Heart left ventricle (tissue), 13 donors: ENCODE results near the gene KLHL2.

Source experiments
- POLR2A ChIP-seq, 2 donors: fragments of 450-650 bp; IDR thresholded peaks; one replicate each; pipeline ENCODE4 v1.6.1; 2017; ENCODE audit warnings: antibody characterized with exemption in 2 of 2, mild to moderate bottlenecking in 2 of 2, moderate library complexity in 2 of 2
- TF ChIP-seq, protein P1 (sequence below), 12 donors: fragments of 200-600 bp; sonication (generic) in 4 of 12; IDR thresholded peaks; one replicate each; pipeline versions ENCODE4 v1.5.0 to v1.8.0; 2018 to 2022; ENCODE audit warnings: antibody characterized with exemption in 12 of 12, mild to moderate bottlenecking in 5 of 12
- donor health status: ischemic (EF 13 %, LVEDD 7.1; RV severe dilation, severe dysfunction).
- donor health status: DM: no; HTN: yes; CAD: no.
- donor health status: DM: no; HTN: no; CAD: no.
- donor health status: ischemic (EF 25% LVEDD 6.9; RV normal size, moderate dysfunction).
- donor health status: ischemic (EF 25% LVEDD 5.7; RV mildly dilated, moderate dysfunction).
- donor health status: ischemic (EF 35%, LVEDD 5.7; RV mildly dilated, moderate dysfunction).
- donor health status: nonischemic (EF 11% LVEDD 7.7; RV severe dilation, severe dysfunction).
- donor health status: DM: yes; HTN: yes; CAD: no.
- donor health status: PGD.
- donor health status: ischemic (EF 29% LVEDD 5.4; RV normal size, mild dysfunction).
- donor health status: nonischemic (EF 23%, LVEDD 6.1; RV moderate dilation, normal function).

DNA sequence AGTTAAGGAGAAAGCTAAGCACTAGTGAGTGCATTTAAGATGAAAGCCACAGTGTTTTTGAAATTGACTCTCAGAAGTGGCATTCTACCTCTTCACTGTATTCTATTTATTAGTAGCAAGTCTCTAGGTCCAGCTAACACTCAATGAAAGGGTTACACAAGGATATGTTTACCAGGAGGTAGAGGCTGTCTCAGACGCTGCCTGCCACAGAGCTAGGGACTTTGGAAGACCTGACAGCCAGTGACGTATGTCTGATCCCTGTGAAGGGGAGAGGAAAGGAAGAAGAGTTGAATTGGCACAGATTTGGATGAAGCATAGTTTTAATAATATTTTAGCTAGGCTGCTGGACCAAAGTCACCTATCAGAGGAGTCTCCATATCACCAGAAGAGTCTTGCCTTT lies 36.5 kb upstream of the KLHL2 start:
- TF ChIP-seq, protein P1, sequence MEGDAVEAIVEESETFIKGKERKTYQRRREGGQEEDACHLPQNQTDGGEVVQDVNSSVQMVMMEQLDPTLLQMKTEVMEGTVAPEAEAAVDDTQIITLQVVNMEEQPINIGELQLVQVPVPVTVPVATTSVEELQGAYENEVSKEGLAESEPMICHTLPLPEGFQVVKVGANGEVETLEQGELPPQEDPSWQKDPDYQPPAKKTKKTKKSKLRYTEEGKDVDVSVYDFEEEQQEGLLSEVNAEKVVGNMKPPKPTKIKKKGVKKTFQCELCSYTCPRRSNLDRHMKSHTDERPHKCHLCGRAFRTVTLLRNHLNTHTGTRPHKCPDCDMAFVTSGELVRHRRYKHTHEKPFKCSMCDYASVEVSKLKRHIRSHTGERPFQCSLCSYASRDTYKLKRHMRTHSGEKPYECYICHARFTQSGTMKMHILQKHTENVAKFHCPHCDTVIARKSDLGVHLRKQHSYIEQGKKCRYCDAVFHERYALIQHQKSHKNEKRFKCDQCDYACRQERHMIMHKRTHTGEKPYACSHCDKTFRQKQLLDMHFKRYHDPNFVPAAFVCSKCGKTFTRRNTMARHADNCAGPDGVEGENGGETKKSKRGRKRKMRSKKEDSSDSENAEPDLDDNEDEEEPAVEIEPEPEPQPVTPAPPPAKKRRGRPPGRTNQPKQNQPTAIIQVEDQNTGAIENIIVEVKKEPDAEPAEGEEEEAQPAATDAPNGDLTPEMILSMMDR (IDR thresholded peaks at IDR 0.05): no peak
- TF ChIP-seq POLR2A (IDR thresholded peaks at IDR 0.05): no peak
